Measurements from ENCODE around the gene ZNRD2. TPM values are rescaled to one million over a fixed set of nuclear protein-coding genes. Genes with fewer than 3 reads are reported as not detected.

Gene ZNRD2
- total RNA-seq, 4 donors from 2014 or later = 41.1 to 56.1 (median 50.1) TPM

- DNase-seq (ENCODE audit: low spot score) (no peak), ATAC-seq (ENCODE audit: low FRiP score) (no peak)
- no peak for TF ChIP-seq CTCF (IDR thresholded peaks at IDR 0.05)
Observed at GRCh38 chr11:65593518-65594414, 23.5 kb downstream of the ZNRD2 start.

- TF ChIP-seq CTCF (IDR thresholded peaks at IDR 0.05) = no peak
- no peak for ATAC-seq (ENCODE audit: low FRiP score)
- no peak for DNase-seq (ENCODE audit: low spot score)
Observed at GRCh38 chr11:65595131-65595530, 24.9 kb downstream of the ZNRD2 start.

GRCh38 chr11:65595543-65596281 lies 25.4 kb downstream of the ZNRD2 start, which contains the start of gene KCNK7:
Gene KCNK7 (minus strand): TSS chr11:65595800. CDS start chr11:65595772, 28 bp downstream.
- ATAC-seq (ENCODE audit: low FRiP score) = no peak
- no peak for DNase-seq (ENCODE audit: low spot score)
- TF ChIP-seq CTCF (IDR thresholded peaks at IDR 0.05) = no peak

GRCh38 chr11:65596520-65596919 lies 26.2 kb downstream of the ZNRD2 start:
- DNase-seq (ENCODE audit: low spot score) (no peak), ATAC-seq (ENCODE audit: low FRiP score) (no peak)
- no peak for TF ChIP-seq CTCF (IDR thresholded peaks at IDR 0.05)

- no peak for DNase-seq (ENCODE audit: low spot score)
- TF ChIP-seq CTCF (IDR thresholded peaks at IDR 0.05) = no peak
- ATAC-seq (ENCODE audit: low FRiP score) = no peak
Observed at GRCh38 chr11:65598258-65598699, 28.0 kb downstream of the ZNRD2 start.

GRCh38 chr11:65599216-65599954 lies 29.1 kb downstream of the ZNRD2 start:
- TF ChIP-seq CTCF (IDR thresholded peaks at IDR 0.05) = no peak
- DNase-seq (ENCODE audit: low spot score) = no peak
- ATAC-seq (ENCODE audit: low FRiP score) = no peak
